H1 (cell line): Measurements from ENCODE around the gene PAX7. TPM values are rescaled to one million over a fixed set of nuclear protein-coding genes. Genes with fewer than 3 reads are reported as not detected.

Experiments used
- CBX5 ChIP-seq: fragments of 300-800, 300-1000 bp; sonication (generic); IDR thresholded peaks from 2 replicates; pipeline ENCODE4 v1.7.1; 2016; ENCODE audit warnings: antibody characterized with exemption, low read length, low read depth
- EGR1 ChIP-seq: IDR thresholded peaks from 2 replicates; pipeline ENCODE4 v1.6.1; 2011; ENCODE audit warnings: low read depth, low read length, borderline replicate concordance
- FOSL1 ChIP-seq: IDR thresholded peaks from 2 replicates; pipeline ENCODE4 v1.6.1; 2011; ENCODE audit warnings: mild to moderate bottlenecking, low read depth, low read length, moderate library complexity; ENCODE audit not compliant: insufficient read depth
- JUND ChIP-seq: IDR thresholded peaks from 2 replicates; pipeline ENCODE4 v1.6.1; 2011; ENCODE audit warnings: mild to moderate bottlenecking, improper control_type of control experiment, low read length
- RBBP5 ChIP-seq: IDR thresholded peaks from 2 replicates; pipeline ENCODE4 v1.7.1; 2012; ENCODE audit warnings: low read depth, mild to moderate bottlenecking, inconsistent platforms, low read length, moderate library complexity, borderline replicate concordance
- SP2 ChIP-seq: IDR thresholded peaks from 2 replicates; pipeline ENCODE4 v1.6.1; 2012; ENCODE audit warnings: mild to moderate bottlenecking, low read length, inconsistent platforms
- TCF12 ChIP-seq: IDR thresholded peaks from 2 replicates; pipeline ENCODE4 v1.6.1; 2011; ENCODE audit warnings: low read depth, mild to moderate bottlenecking, low read length
- polyA plus RNA-seq, 7 experiments: library from polyadenylated mRNA; depleted of rRNA in 3 of 7; stranded (reverse) in 5 of 7; unstranded in 2 of 7; fragments of >200 nt in 5 of 7; fragments of 200-250 nt in 2 of 7; gene quantifications; 1 replicate in 5 of 7; 2 replicates in 1 of 7; 4 replicates in 1 of 7; pipeline versions ENCODE4 v1.2.1 to v1.2.3, GENCODE V29; 2011 to 2013; ENCODE audit warnings: missing spikeins in 2 of 7, mixed read lengths in 2 of 7
- total RNA-seq: library from RNA; stranded (reverse); fragmentation: NEBNext Ultra II Directional; extraction: Animal tissue kit (Norgen Biotek cat#: 25700); gene quantifications from 2 replicates; pipeline ENCODE4 v1.2.1, GENCODE V29; 2021

PAX7 gene
- total and polyA plus RNA-seq, 2 of the 8 experiments (the other 6 are each of a cell fraction or from before 2014, with no cell fraction given) = not detected

DNA sequence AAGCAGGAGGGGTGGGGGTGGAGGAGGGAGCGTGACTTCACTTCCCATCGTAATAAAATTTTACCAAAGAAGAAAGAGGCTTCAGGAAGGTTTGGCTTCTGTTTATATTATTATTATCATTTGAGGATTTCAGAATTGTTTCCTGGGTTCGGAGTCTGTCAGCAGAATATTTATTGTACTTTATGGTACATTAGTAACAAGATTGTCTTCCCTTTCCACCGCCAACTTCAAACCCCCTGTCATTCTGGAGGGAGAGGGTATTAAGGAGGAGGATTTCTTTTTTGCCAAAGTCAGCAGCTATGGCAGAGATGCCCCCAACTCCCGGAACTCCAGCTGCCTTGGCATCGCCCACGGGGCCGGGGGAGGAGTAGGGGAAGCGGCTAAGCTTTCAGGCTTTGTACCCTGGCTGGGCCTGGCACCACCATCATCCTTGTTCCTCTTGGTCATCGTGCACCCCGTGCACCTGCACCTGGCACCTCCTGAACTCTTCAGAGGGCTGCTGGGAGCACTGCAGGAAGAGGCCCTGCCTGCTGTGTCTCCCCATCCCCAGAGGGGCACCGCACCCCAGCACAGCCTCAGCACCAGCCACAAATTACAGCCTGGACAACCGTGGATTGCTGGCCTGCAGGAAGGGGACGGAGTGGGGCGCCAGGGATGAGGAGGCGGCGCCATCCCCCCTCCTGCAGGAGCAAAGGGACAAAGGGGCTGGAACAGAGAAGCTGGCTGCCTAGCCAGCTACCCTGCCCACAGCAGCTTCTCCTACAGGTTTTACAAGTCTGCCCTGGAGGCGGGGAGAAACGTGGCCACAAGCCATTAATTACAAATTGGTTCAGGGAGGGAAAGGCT lies 24.0 kb upstream of the PAX7 start (continued):
- TF ChIP-seq CBX5 (no peak), SP2 (no peak), EGR1 (no peak), FOSL1 (no peak), TCF12 (no peak), JUND (no peak), RBBP5 (no peak)
- TF ChIP-seq, all 59 proteins: peak for 0
